ENCODE data around the gene LRRC8A.

The LRRC8A gene

GRCh38 chr9:128919402-128920089 is 37.6 kb downstream of the LRRC8A start:
- H3K36me3 Mint-ChIP-seq: peaks cover 43% of the 10 kb centered on the region
- peaks cover 6% of the 10 kb centered on the region for H3K4me1 Mint-ChIP-seq
- no peaks in the 10 kb centered on the region for H3K9me3 Mint-ChIP-seq
- no peak overlapping the region for H3K4me3 Mint-ChIP-seq
- H3K27ac Mint-ChIP-seq: peak overlapping the region; percentile 70
- no peak for ATAC-seq
- no peak for DNase-seq (ENCODE audit: low spot score in 2 of 2)

GRCh38 chr9:128920381-128921058 is 38.6 kb downstream of the LRRC8A start, which contains the start of gene PHYHD1:
Gene PHYHD1, plus strand, starts transcription at chr9:128920982. Its CDS starts 1,342 bp downstream, at chr9:128922324.
- Mint-ChIP-seq H3K4me1 (peaks cover 6% of the 10 kb centered on the region), H3K36me3 (peaks cover 41% of the 10 kb centered on the region), H3K27ac (peak within 1 kb of the TSS; percentile 20), H3K4me3 (no peak within 1 kb of the TSS), H3K9me3 (no peaks in the 10 kb centered on the region)
- no peak for ATAC-seq
- no peak for DNase-seq (ENCODE audit: low spot score in 2 of 2)

GRCh38 chr9:128921881-128922763 is 40.2 kb downstream of the LRRC8A start:
- H3K4me3 Mint-ChIP-seq: no peak overlapping the region
- H3K36me3 Mint-ChIP-seq: peaks cover 27% of the 10 kb centered on the region
- peak; percentile 67 for ATAC-seq
- H3K9me3 Mint-ChIP-seq: no peaks in the 10 kb centered on the region
- peak overlapping the region; percentile 20 for H3K27ac Mint-ChIP-seq
- H3K4me1 Mint-ChIP-seq: peaks cover 10% of the 10 kb centered on the region
- DNase-seq (ENCODE audit: low spot score in 2 of 2): no peak

- no peak overlapping the region for H3K4me3 Mint-ChIP-seq
- H3K9me3 Mint-ChIP-seq: no peaks in the 10 kb centered on the region
- peaks cover 18% of the 10 kb centered on the region for H3K4me1 Mint-ChIP-seq
- peaks cover 14% of the 10 kb centered on the region for H3K36me3 Mint-ChIP-seq
- ATAC-seq (no peak), DNase-seq (ENCODE audit: low spot score in 2 of 2) (no peak)
- H3K27ac Mint-ChIP-seq: no peak overlapping the region
These were observed 41.6 kb downstream of the LRRC8A start for GRCh38 chr9:128923493-128923883.

GRCh38 chr9:128927731-128928411 is 45.9 kb downstream of the LRRC8A start:
- DNase-seq (ENCODE audit: low spot score in 2 of 2) (peak; percentile 36 to 68), ATAC-seq (peak; percentile 77)
- H3K4me3 Mint-ChIP-seq: no peak overlapping the region
- H3K9me3 Mint-ChIP-seq: no peaks in the 10 kb centered on the region
- H3K36me3 Mint-ChIP-seq: no peaks in the 10 kb centered on the region
- no peak overlapping the region for H3K27ac Mint-ChIP-seq
- H3K4me1 Mint-ChIP-seq: peaks cover 13% of the 10 kb centered on the region

GRCh38 chr9:128928624-128929023 is 46.7 kb downstream of the LRRC8A start:
- no peaks in the 10 kb centered on the region for H3K36me3 Mint-ChIP-seq
- no peak overlapping the region for H3K4me3 Mint-ChIP-seq
- ATAC-seq (no peak), DNase-seq (ENCODE audit: low spot score in 2 of 2) (no peak)
- peaks cover 13% of the 10 kb centered on the region for H3K4me1 Mint-ChIP-seq
- no peak overlapping the region for H3K27ac Mint-ChIP-seq
- no peaks in the 10 kb centered on the region for H3K9me3 Mint-ChIP-seq

- ATAC-seq: no peak
- no peak for DNase-seq (ENCODE audit: low spot score in 2 of 2)
These were observed 47.6 kb downstream of the LRRC8A start for GRCh38 chr9:128929560-128929959.

GRCh38 chr9:128933731-128934130 is 51.8 kb downstream of the LRRC8A start:
- DNase-seq (ENCODE audit: low spot score in 2 of 2): no peak
- no peak overlapping the region for H3K4me3 Mint-ChIP-seq
- H3K36me3 Mint-ChIP-seq: no peaks in the 10 kb centered on the region
- no peak for ATAC-seq
- no peaks in the 10 kb centered on the region for H3K9me3 Mint-ChIP-seq
- no peaks in the 10 kb centered on the region for H3K4me1 Mint-ChIP-seq
- H3K27ac Mint-ChIP-seq: no peak overlapping the region

More at GRCh38 chr9:128929560-128929959, 47.6 kb downstream of the LRRC8A start:
- H3K36me3 Mint-ChIP-seq: no peaks in the 10 kb centered on the region
- peaks cover 13% of the 10 kb centered on the region for H3K4me1 Mint-ChIP-seq
- H3K9me3 Mint-ChIP-seq: no peaks in the 10 kb centered on the region
- no peak overlapping the region for H3K27ac Mint-ChIP-seq
- H3K4me3 Mint-ChIP-seq: no peak overlapping the region

GRCh38 chr9:128936171-128936865 is 54.4 kb downstream of the LRRC8A start:
- no peak overlapping the region for H3K27ac Mint-ChIP-seq
- H3K9me3 Mint-ChIP-seq: no peaks in the 10 kb centered on the region
- ATAC-seq: no peak
- no peak for DNase-seq (ENCODE audit: low spot score in 2 of 2)
- no peaks in the 10 kb centered on the region for H3K36me3 Mint-ChIP-seq
- H3K4me3 Mint-ChIP-seq: no peak overlapping the region
- H3K4me1 Mint-ChIP-seq: no peaks in the 10 kb centered on the region

- DNase-seq (ENCODE audit: low spot score in 2 of 2) (no peak), ATAC-seq (no peak)
- Mint-ChIP-seq H3K27ac (no peak overlapping the region), H3K4me1 (no peaks in the 10 kb centered on the region), H3K9me3 (no peaks in the 10 kb centered on the region), H3K36me3 (no peaks in the 10 kb centered on the region), H3K4me3 (no peak overlapping the region)
These were observed 55.6 kb downstream of the LRRC8A start for GRCh38 chr9:128937310-128938165.

GRCh38 chr9:128940271-128940921 is 58.5 kb downstream of the LRRC8A start:
- H3K9me3 Mint-ChIP-seq: no peaks in the 10 kb centered on the region
- peak overlapping the region; percentile 58 for H3K27ac Mint-ChIP-seq
- H3K4me1 Mint-ChIP-seq: no peaks in the 10 kb centered on the region
- ATAC-seq (no peak), DNase-seq (ENCODE audit: low spot score in 2 of 2) (no peak)
- no peaks in the 10 kb centered on the region for H3K36me3 Mint-ChIP-seq
- no peak overlapping the region for H3K4me3 Mint-ChIP-seq

GRCh38 chr9:128940946-128941755 is 59.2 kb downstream of the LRRC8A start:
- DNase-seq (ENCODE audit: low spot score in 2 of 2): no peak
- peak overlapping the region; percentile 58 for H3K27ac Mint-ChIP-seq
- H3K36me3 Mint-ChIP-seq: peaks cover under 1% of the 10 kb centered on the region
- no peak for ATAC-seq
- H3K4me3 Mint-ChIP-seq: no peak overlapping the region
- peaks cover 7% of the 10 kb centered on the region for H3K4me1 Mint-ChIP-seq
- H3K9me3 Mint-ChIP-seq: no peaks in the 10 kb centered on the region
